Upper lobe of left lung (tissue), 4 donors: ENCODE measurements around the gene ARHGAP10.

ENCODE experiments used
- POLR2A ChIP-seq, 4 donors: fragments of 450-650 bp; IDR thresholded peaks; one replicate each; pipeline ENCODE4 v1.5.1; 2016 to 2017; ENCODE audit warnings: antibody characterized with exemption in 4 of 4, mild to moderate bottlenecking in 2 of 4
- POLR2AphosphoS5 ChIP-seq, 2 donors: sonication (generic); formaldehyde crosslinking; IDR thresholded peaks; one replicate each; pipeline ENCODE4 v1.5.1; 2017; ENCODE audit warnings: antibody characterized with exemption in 2 of 2

DNA sequence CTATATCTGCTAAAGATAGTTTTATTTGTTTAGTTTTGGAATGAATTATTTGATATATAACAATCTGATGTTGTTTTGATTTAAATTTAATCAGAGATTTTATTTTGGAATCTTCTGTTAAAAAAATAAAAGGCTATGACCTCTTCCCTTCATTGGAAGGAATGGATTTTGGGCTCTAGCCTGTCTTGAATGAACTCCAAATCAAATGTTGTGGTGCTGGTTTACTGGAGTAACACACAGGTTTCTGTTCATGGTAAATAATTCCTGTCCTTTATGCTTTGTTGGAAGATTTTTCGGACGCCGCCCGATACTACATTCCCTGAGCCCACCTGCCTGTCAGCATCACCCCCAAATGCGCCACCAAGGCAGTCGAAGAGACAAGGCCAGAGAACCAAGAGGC is 291.1 kb downstream of the ARHGAP10 start:
- TF ChIP-seq POLR2AphosphoS5 (IDR thresholded peaks at IDR 0.05) (no peak), POLR2A (IDR thresholded peaks at IDR 0.05) (no peak)
